ENCODE measurements around the gene SCD5.

Gene SCD5

GRCh38 chr4:82630079-82630478 is 168.5 kb downstream of the SCD5 start:
- no peak for DNase-seq (ENCODE audit: low read depth in 2 of 2)

DNA sequence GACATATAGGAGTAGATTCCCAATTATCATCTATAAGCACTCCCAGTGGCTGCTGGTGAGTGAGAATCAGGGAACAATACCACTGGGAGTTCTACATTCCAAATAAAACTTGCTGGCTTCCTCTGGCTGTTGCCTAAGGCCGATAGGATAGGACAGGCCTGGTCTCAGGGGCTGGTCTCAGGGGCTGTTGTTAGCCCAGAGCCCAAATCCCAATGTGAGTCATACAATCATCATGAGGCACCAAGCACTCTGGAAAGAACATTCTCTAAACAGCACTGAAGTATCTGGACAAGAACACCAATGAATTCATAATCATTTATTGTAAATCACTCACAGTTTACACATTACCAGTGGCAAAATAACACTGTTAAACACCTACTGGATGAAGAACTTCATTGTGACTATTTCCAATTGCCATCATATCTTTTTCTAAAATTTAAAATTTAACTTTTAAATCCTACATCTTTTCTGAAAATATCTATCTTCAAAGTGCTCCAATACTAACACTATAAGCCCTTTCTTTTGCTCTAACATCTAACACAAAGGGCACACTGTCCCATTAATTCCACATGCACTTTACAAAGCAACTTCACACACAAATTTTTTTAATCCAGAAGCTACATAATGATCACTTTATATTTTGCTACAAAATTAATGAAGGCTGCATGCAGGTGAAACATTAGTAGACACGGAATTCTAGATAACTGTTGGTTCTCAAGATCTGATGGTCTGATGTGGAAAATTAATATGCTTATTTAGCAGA is 169.2 kb downstream of the SCD5 start:
- no peak for DNase-seq (ENCODE audit: low read depth in 2 of 2)

- DNase-seq (ENCODE audit: low read depth in 2 of 2), result no peak
Observed at GRCh38 chr4:82626251-82626868, 172.2 kb downstream of the SCD5 start.

DNA sequence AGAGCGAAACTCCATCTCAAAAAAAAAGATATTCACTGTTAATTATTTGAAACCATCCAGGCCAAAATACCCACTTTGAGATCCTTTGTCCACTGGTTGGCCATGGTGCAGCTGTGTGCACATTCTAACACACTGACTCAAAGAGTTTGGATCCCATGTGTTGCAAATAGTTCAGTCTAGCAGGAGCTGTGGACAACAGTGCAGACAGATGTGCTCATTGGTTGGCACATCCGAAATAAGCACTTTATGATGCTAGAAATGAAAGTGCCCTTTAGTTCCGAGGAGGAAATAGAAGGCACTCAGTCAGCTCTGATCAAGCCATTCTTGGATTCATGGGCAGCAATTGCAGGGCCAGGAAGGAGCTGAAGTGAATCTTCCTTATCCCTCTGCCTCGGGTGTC is 173.8 kb downstream of the SCD5 start:
- no peak for DNase-seq (ENCODE audit: low read depth in 2 of 2)

GRCh38 chr4:82623121-82623683 is 175.4 kb downstream of the SCD5 start:
- DNase-seq (ENCODE audit: low read depth in 2 of 2), result no peak

GRCh38 chr4:82621251-82621650 is 177.3 kb downstream of the SCD5 start:
- no peak for DNase-seq (ENCODE audit: low read depth in 2 of 2)

DNA sequence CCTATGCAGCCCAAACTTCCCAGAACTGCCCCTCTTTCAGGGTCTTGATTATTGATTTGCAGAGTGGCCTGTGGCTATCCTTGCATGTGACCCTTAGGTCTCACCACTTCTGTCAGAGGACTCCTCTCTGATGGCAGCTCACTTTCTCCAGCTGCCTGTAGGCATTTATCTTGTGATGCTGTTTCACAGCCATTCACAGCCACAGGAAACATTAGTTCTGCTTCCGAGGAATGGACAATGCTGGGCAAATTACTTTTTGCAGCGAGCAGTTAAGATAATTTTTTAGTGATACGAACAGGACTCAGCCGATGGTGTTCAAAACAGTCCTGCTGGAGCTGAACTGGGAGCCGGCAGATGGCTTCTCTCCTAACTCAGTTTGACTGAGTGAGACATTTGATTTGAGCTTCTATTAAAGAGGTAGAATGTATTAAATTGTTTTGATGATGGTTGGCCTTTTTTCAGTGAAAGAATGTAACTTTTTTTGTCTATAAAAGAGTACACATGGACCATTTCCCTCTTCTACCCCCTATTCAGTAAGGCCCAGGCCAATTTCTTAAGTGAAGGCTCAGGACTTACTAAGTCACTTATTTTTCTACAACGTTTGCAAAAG is 178.4 kb downstream of the SCD5 start:
- no peak for DNase-seq (ENCODE audit: low read depth in 2 of 2)

- DNase-seq (ENCODE audit: low read depth in 2 of 2), result no peak
Observed at GRCh38 chr4:82618103-82618720, 180.4 kb downstream of the SCD5 start.

DNA sequence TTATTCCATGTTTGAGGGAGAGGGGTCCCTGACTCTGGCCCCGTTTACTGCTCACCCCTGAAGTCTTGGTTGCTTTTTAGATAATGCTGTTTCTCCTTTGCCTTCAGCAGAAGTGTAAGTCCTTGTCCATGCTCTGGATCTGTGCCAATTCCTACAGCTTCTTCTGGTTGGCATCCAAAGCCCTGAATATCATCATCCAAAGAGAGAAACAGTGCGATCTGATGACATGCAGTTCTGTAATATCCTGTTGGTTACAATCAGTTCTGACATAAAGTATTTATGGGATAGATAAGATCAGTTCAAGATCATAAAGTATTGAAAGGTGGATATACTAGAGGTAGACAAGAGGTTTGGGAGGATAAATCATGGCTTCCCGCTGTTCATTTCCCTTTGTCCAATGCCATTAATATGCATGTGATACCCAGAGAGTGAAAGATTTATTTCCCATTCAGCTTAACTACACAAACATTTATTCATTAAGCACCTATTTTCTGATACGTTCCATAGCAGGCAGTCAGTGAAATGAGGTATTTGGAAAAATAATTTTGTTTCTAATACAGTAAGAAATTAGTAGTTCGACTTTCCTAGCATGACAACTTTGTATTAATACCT is 183.7 kb downstream of the SCD5 start:
- no peak for DNase-seq (ENCODE audit: low read depth in 2 of 2)

DNA sequence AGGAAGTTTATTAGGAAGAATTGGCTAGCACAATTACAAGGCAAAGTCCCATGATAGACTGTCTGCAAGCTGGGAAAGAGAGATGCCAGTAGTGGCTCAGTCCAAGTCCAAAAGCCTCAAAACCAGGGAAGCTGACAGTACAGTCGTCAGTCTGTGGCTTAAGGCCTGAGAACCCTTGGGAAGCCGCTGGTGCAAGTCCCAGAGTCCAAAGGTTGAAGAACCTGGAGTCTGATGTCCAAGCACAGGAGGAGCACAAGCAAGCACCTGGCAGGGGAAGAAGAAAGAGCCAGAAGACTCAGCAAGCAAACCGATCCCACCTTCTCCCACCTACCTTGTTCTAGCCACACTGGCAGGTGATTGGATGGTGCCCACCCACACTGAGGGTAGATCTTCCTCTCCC is 185.5 kb downstream of the SCD5 start:
- DNase-seq (ENCODE audit: low read depth in 2 of 2), result no peak

DNA sequence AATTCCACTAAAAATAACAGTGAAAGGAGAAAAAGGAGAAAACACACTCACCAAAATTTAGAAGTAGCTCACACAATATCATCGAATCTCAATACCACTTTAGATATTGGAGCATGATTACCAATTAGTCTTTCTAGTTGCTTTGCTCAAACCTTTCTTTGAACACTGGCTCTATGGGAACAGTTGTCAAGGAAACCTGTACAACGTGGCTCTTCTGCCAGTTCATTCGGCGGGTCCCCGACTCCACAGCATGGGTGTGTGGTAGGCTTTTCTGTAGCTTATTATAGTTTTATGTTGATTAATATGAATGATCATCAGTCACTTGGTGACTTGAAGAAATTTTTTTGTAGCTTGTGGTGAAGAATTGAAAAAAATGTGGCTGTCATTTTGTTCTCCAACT is 186.6 kb downstream of the SCD5 start:
- DNase-seq (ENCODE audit: low read depth in 2 of 2), result no peak

GRCh38 chr4:82611527-82611926 is 187.1 kb downstream of the SCD5 start:
- DNase-seq (ENCODE audit: low read depth in 2 of 2), result no peak

DNA sequence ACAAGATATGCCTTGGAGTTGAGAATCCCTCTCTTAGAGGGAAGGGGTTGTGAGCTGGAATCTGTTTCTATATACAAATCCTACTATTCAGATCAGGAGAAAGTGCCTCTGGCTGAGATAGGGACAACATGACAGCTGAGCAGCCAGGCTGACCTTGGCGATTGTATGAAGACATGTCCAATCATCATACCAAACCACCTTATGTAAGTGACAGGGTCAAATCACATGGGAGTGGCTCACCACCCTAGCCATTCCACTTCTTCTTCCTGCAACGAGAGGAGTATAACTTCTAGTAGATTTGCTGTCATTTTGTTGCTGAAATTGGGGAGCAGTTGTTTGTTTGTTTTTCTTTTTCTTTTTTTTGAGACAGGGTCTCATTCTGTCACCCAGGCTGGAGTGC is 188.6 kb downstream of the SCD5 start:
- no peak for DNase-seq (ENCODE audit: low read depth in 2 of 2)

DNA sequence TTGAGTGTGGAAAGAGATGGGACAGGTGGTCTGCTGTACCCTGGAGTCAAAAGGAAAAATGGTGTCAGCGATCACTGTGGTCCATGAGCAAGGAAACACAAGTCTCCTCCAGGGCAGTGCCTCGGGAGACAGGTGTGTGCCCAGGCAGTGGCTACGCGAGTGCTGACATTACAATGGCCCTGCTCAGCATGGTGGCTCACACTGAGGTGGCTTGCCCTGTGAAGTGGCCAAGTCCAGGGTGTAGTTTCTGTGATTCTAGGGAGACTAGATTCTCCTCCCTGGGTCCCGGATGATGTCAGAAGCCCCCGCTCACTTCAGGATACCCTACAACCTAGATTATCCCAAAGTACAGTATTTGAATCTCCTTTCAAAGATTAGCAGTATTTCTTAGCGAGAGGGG is 192.0 kb downstream of the SCD5 start:
- no peak for DNase-seq (ENCODE audit: low read depth in 2 of 2)

DNA sequence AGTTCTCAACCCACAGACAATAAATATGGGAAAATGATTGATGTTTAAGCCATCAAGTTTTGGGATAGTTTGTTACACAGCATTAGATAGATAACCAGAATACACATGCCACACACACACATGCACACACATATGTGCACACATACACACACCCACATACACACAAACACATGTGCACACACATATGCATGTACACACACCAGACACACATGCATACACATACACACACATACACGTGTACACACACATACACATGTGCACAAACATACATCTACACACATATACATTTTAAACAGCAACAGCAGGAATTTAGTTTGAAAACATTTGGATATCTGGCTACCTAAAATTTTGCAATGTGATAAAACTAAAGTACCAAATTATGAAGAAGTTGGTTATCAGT is 194.1 kb downstream of the SCD5 start:
- DNase-seq (ENCODE audit: low read depth in 2 of 2), result no peak

- DNase-seq (ENCODE audit: low read depth in 2 of 2), result no peak
Observed at GRCh38 chr4:82601242-82602015, 197.2 kb downstream of the SCD5 start.

DNA sequence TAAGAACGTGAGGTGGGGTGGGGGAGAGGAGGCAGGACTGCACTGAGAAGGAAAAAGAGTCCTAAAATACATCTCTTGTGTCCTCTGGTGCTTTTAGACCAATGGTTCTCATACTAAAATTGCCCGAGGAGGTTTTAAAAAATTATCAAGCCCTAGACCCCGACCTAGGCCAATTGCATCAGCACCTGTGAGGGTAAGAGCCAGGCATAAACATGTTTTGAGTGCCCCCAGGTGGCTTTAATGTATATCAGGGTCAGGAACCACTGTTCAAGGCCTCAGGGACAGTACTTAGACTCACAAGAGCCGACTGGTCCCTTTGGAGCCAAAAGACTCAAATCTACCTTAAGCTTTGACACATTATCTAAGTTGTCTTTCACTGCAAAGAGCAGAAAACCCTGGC is 199.3 kb downstream of the SCD5 start:
- no peak for DNase-seq (ENCODE audit: low read depth in 2 of 2)

DNA sequence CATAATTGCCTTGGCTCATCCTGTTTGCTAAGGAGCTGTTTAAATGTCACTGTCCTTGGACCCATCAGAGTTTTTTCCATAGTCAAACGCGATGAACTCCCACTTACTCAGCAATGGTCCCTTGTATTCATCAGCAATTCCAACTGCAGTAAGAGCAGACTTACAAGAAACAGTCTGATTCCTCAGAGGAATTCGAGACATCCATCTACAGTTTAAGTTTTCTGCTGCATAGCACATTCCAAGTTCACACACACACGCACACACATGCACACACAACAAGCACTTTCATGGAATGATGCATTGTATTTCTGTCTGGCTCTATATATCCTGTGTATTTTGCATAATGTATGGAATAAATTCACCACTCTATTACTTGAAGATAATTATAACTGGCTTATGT is 204.1 kb downstream of the SCD5 start:
- DNase-seq (ENCODE audit: low read depth in 2 of 2), result no peak

- no peak for DNase-seq (ENCODE audit: low read depth in 2 of 2)
Observed at GRCh38 chr4:82593411-82593810, 205.2 kb downstream of the SCD5 start.

- DNase-seq (ENCODE audit: low read depth in 2 of 2), result no peak
Observed at GRCh38 chr4:82592639-82593038, 206.0 kb downstream of the SCD5 start.

GRCh38 chr4:82591592-82591991 is 207.0 kb downstream of the SCD5 start:
- DNase-seq (ENCODE audit: low read depth in 2 of 2), result no peak

Data from stimulated activated CD4-positive, alpha-beta T cell treated with anti-CD3 and anti-CD28 coated beads, Interleukin-4, amount 100 ng/mL, for 48 hours (primary cell).